T-helper 2 cell treated with Interferon-gamma antibody and Interleukin-4, amounts not matched to agents 5 μg/mL and 100 μg/mL, for 36 hours (primary cell): ENCODE results near the gene EFNB2.

Source experiments
- DNase-seq: peaks from one replicate; pipeline ENCODE4 v3.0.0; 2021; ENCODE audit warnings: low spot score
- H3K27ac Mint-ChIP-seq: one replicate; pipeline ENCODE4 v1.8.0; 2021; ENCODE audit warnings: mild to moderate bottlenecking, mixed read lengths
- H3K27me3 Mint-ChIP-seq: one replicate; pipeline ENCODE4 v1.8.0; 2021; ENCODE audit warnings: low read depth, mixed read lengths
- H3K36me3 Mint-ChIP-seq: one replicate; pipeline ENCODE4 v1.8.0; 2021; ENCODE audit warnings: low read depth, mixed read lengths
- H3K4me1 Mint-ChIP-seq: one replicate; pipeline ENCODE4 v1.8.0; 2021; ENCODE audit warnings: low read depth, mixed read lengths
- H3K4me3 Mint-ChIP-seq: one replicate; pipeline ENCODE4 v1.8.0; 2022; ENCODE audit warnings: mild to moderate bottlenecking, moderate library complexity, mixed read lengths
- H3K9me3 Mint-ChIP-seq: one replicate; pipeline ENCODE4 v1.8.0; 2021; ENCODE audit warnings: mixed read lengths

The EFNB2 gene

DNA sequence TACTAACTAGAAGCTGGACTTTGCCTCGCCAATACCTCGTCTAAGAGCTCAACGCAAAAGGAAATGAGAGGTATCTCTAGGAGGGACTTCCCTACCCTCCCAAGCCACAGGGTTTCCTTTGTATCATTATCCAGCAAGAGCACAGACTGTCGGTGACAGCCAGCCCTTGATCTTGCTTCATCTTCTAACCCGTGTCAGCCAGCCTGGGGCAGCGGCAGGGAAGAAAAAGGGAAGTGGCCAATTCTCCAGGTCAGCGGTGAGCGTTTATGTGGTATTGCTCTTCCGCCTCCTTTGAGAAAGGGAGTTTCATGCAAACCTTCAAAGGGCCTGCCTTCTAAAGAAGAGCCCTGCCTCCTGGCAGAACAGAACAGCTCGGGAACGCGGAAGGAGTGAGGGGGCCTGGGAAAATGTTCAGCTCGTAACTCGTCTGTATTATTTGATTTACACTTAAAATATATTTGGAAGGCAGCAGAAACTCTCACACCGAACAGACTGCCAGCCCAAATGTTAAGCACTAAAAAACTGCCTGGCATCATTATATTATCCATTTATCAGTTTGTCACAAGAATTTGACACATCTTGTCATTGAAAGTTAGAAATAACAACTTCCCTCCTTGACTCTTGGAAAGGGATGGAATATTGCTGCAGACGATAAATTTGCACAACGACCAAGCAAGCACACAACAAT lies 41.8 kb downstream of the EFNB2 start:
- no peaks in the 10 kb centered on the region for H3K36me3 Mint-ChIP-seq
- no peak for DNase-seq
- peaks cover 64% of the 10 kb centered on the region for H3K27me3 Mint-ChIP-seq
- peaks cover 16% of the 10 kb centered on the region for H3K4me1 Mint-ChIP-seq
- H3K9me3 Mint-ChIP-seq = no peaks in the 10 kb centered on the region
- no peak overlapping the region for H3K4me3 Mint-ChIP-seq
- H3K27ac Mint-ChIP-seq = no peak overlapping the region

DNA sequence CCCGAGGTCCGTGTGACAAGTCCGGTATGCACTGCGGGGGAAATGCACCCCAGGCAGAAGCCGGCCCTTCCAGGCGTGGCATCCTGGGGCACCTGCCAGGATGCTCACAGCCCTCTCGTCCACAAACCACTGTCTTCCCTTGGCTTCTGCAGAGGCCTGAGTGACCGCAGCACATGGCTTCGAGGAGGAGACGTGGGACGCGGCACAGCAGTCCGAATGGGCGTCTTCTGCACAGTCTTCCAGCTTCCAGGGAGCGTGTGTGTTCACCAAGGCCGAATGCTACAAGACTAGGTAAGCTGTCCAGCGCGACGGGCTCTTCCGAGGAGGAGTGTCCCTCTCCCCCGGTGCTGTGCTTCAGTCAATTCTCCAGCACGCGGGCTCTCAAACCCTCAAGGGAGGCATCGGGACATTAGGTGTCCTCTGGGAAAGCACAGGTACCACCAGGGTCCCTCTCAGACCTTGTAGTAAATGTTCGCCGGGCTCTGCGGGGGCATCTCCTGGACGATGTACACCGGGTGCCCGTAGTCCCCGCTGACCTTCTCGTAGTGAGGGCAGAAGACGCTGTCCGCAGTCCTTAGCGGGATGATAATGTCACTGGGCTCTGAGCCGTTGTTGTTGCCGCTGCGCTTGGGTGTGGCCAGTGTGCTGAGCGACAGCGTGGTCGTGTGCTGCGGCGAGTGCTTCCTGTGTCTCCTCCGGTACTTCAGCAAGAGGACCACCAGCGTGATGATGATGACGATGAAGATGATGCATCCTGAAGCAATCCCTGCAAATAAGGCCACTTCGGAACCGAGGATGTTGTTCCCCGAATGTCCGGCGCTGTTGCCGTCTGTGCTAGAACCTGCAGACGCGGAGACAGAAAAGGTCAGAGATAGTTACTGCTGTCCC lies 42.6 kb downstream of the EFNB2 start:
- DNase-seq = no peak
- Mint-ChIP-seq H3K4me3 (no peak overlapping the region), H3K27me3 (peaks cover 57% of the 10 kb centered on the region), H3K9me3 (no peaks in the 10 kb centered on the region), H3K36me3 (no peaks in the 10 kb centered on the region), H3K4me1 (peaks cover 16% of the 10 kb centered on the region), H3K27ac (no peak overlapping the region)

DNA sequence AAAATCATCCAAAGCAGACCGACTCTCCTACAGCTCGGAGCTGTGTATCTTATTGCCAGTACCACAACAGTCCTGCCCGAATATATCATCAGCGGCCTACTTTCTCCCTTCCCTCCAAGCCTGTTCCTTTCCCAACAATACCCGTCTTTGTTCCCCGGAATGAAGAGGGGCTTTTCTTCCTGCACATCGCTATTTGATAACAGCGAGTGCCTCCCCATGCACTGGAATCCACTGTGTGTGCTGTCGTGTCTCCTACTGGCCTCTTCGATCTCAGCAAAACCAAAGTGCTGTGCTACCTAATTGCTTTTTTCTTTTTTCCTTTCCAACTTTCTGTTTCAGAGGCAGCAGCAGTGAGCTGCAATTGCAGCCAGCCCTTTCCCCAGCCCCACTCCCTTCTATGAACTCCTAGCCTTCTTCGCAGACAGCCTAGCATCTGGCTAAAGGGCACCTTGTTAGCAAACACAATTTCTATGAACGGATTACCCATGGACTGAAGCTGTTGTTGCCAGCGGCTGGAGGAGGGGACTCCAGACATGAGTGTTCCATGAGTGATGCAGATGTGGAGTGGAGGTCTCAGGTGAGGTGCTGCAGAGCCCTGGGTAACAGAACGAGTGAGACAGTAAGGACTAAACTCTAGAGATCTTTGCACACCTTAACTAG lies 43.4 kb downstream of the EFNB2 start:
- no peak for DNase-seq
- no peaks in the 10 kb centered on the region for H3K9me3 Mint-ChIP-seq
- H3K27ac Mint-ChIP-seq = no peak overlapping the region
- no peak overlapping the region for H3K4me3 Mint-ChIP-seq
- H3K4me1 Mint-ChIP-seq = peaks cover 16% of the 10 kb centered on the region
- peaks cover 52% of the 10 kb centered on the region for H3K27me3 Mint-ChIP-seq
- H3K36me3 Mint-ChIP-seq = no peaks in the 10 kb centered on the region

DNA sequence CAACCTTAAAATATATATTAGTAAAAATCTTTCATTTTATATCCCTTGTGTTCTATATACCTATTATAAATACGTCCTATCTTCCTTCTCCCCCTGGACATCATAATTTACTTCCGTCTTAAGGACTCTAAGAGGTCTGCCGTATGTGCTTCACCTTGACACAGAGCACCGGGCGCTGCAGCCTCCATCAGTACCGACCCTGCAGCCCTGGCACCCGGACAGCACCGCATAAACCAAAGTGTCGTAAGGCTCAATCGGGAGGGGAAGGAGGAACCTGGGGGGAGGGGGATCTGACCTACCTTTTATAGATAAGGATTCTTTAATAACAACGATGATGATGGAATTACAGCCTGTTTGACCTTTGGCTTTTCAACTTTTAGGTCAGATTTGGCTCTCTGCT lies 44.0 kb downstream of the EFNB2 start:
- no peak overlapping the region for H3K4me3 Mint-ChIP-seq
- DNase-seq = no peak
- H3K27ac Mint-ChIP-seq = no peak overlapping the region
- peaks cover 50% of the 10 kb centered on the region for H3K27me3 Mint-ChIP-seq
- H3K36me3 Mint-ChIP-seq = no peaks in the 10 kb centered on the region
- H3K9me3 Mint-ChIP-seq = no peaks in the 10 kb centered on the region
- peaks cover 16% of the 10 kb centered on the region for H3K4me1 Mint-ChIP-seq

DNA sequence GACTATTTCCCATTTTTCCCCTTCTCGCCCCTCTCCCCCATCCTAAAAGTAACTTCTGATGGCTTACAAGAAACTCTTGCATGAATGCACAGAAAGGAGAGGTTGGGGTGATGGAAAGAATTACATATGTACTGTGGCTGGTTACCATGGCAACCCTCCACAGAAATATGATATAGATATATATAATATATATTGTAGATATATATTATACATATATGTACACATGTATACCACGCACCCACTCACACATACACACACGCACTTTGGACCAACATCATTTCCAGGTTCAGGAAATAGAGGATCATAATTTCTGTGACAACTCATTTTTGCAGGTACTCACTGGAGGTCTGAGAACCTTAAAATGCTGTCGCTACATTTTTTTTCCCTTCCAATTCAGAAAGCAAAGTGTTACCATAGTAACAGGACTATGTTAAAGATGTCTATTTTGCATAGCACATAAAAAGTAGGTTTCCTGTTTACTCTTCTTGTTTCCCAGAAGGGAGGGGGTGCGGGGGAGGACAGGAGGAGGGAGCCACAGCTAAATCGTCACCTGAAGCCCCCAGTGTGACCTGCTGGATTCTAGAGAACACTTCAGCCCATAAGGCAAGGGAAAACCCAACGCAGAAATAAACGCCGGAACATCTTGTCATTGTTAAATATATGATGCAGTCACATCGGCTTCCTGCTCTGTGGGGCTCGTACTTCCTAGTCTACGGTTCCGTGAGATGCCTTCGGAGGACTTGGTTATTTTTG lies 44.7 kb downstream of the EFNB2 start:
- no peaks in the 10 kb centered on the region for H3K9me3 Mint-ChIP-seq
- no peak for DNase-seq
- no peak overlapping the region for H3K27ac Mint-ChIP-seq
- peaks cover 16% of the 10 kb centered on the region for H3K4me1 Mint-ChIP-seq
- H3K4me3 Mint-ChIP-seq = peak overlapping the region; percentile 75
- H3K36me3 Mint-ChIP-seq = no peaks in the 10 kb centered on the region
- peaks cover 47% of the 10 kb centered on the region for H3K27me3 Mint-ChIP-seq

DNA sequence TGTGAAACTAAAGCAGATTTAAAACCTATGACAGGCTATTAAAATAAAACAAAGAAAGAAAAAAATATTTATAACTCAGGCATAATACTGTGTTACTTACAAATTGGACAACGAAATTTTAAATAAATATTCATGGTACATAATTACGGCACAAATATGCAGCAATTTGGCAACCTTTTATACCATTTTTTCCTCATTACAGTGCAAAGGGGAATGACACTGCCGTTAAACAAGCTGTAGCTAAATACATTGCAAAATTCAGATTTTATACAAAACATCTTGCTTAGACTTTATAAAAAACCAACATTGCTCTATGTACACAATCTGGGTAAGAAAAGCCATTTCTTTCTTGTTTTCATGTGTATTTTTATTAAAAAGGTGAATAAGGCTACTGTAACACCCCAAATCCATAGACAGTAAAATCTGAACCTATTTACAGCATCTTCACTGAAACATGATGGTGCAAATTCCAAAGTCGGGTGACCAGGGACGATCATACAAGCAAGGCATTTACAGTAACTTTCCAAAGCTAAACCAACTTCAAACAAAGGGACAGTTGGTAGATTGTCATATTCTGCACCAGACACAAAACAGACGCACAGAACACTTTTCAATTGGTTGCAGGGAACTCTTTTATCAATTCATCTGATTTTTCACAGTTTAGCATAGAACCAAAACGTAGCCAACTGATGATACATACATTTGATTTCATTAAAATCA lies 45.5 kb downstream of the EFNB2 start:
- Mint-ChIP-seq H3K27ac (no peak overlapping the region), H3K27me3 (peaks cover 45% of the 10 kb centered on the region), H3K4me3 (no peak overlapping the region)

DNA sequence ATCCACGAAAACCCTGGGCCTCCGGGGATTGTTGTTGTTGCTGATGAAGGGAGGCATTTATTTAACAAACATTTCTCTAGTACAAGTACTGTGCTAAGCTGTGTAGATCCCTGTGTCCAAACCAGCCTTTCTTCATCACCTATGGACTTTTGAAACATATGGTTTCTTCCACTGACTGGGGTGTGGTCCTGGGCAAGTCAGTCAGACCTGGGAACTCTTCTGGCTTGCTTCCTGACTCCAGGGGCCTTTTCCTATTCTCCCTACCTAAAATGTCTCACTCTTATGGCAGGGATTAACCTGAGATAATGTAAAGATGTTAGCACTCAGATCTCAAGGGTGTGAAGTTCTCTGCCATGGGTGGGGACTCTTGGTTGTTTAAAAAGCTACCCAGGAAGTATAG lies 46.8 kb downstream of the EFNB2 start:
- DNase-seq = no peak
- Mint-ChIP-seq H3K36me3 (no peaks in the 10 kb centered on the region), H3K4me3 (no peak overlapping the region), H3K27ac (no peak overlapping the region), H3K27me3 (peaks cover 42% of the 10 kb centered on the region), H3K9me3 (no peaks in the 10 kb centered on the region), H3K4me1 (peaks cover 14% of the 10 kb centered on the region)

More for the DNA sequence above, 45.5 kb downstream of the EFNB2 start:
- no peak for DNase-seq
- Mint-ChIP-seq H3K4me1 (peaks cover 16% of the 10 kb centered on the region), H3K36me3 (no peaks in the 10 kb centered on the region), H3K9me3 (no peaks in the 10 kb centered on the region)

DNA sequence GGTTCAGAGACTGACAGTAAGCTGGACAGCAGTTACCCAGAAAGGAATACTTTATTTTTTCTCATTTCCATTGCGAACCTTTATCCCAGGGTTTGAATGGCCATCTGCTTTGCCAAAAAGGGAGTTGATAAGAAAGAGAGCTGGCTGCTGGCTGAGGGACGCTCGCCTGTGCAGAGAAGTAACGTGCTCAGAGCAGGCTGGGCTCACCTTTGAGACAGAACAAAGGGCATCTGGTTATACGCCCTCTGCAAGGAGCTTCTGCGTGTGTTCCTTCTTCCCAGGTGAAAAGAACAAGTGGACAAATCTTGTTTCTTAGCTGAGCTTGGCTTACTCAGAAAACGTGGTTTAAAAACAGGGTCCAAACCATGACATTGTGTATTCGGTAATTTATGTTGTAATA lies 47.4 kb downstream of the EFNB2 start:
- DNase-seq = no peak
- Mint-ChIP-seq H3K4me3 (no peak overlapping the region), H3K4me1 (peaks cover 8% of the 10 kb centered on the region), H3K27ac (no peak overlapping the region), H3K36me3 (no peaks in the 10 kb centered on the region), H3K9me3 (no peaks in the 10 kb centered on the region), H3K27me3 (peaks cover 43% of the 10 kb centered on the region)

DNA sequence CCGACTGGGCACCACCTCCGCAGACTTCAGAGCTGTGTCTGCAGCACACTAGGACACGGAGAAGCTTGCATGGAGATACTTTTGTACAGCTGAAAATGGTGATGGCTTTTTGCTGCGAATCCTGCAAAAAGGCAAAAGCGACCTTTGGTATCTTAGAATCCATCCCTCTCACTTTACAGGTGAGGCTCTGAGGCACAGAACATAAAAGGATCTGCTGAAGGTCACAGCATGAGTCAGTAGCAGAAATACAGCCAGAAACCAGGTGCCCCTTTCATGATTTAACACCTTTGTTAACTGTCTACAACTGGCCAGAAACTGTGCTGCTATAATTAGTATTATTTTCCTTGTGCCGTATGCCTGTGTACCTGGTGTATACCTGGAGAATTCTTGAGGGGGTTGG lies 48.3 kb downstream of the EFNB2 start:
- Mint-ChIP-seq H3K4me1 (peaks cover 7% of the 10 kb centered on the region), H3K27me3 (peaks cover 44% of the 10 kb centered on the region), H3K36me3 (no peaks in the 10 kb centered on the region), H3K4me3 (no peak overlapping the region), H3K9me3 (peaks cover 3% of the 10 kb centered on the region), H3K27ac (no peak overlapping the region)
- no peak for DNase-seq

DNA sequence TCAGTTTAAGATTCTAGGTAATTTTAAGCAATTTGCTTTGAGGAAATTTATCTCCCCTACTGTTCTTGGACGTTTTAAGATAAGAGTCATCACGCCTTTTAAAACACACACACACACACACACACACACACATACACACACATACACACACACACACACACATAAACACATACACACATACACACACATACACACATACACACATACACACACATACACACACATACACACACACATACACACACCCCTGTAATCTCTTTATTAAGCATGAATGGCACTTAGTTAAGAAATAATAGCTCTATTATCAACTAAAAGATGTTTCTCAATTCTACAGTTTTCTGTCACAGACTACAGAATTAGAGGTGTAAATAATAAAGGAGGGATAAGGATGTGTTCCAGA lies 49.2 kb downstream of the EFNB2 start:
- peaks cover 3% of the 10 kb centered on the region for H3K9me3 Mint-ChIP-seq
- no peak for DNase-seq
- H3K27ac Mint-ChIP-seq = no peak overlapping the region
- no peak overlapping the region for H3K4me3 Mint-ChIP-seq
- peaks cover 5% of the 10 kb centered on the region for H3K4me1 Mint-ChIP-seq
- peaks cover 37% of the 10 kb centered on the region for H3K27me3 Mint-ChIP-seq
- no peaks in the 10 kb centered on the region for H3K36me3 Mint-ChIP-seq

DNA sequence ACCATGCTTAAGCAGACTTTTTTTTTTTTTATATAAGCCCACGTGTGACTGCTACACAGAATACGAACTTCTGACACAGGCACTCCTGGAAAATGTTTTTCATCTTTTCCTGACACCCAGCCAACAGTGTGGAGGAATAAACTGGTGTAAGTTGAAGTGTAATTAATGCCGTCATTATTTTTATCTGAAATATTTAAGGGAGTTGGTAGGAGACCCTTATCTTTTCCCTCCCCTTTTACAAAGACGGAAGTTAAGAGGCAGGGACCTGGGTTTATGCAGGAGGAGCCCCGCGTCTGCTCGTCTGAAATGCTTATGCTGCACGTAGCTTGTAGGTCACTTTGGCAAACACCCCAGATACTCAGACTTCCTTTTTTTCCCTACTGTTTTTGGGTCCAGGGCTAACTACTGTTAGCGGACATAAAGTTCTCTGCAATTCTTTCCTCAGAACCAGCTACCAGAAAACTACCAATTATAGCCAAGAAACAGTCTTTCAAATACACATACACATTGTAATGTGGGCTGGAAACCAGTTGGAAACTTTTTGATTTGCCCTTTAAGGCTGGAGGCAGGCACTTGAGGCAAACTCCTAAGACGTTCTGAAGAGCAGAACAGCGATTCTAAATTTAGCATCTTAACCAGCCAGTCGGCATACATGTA lies 50.8 kb downstream of the EFNB2 start:
- peaks cover 3% of the 10 kb centered on the region for H3K9me3 Mint-ChIP-seq
- no peak overlapping the region for H3K4me3 Mint-ChIP-seq
- peaks cover 28% of the 10 kb centered on the region for H3K27me3 Mint-ChIP-seq
- no peaks in the 10 kb centered on the region for H3K4me1 Mint-ChIP-seq
- H3K36me3 Mint-ChIP-seq = no peaks in the 10 kb centered on the region
- H3K27ac Mint-ChIP-seq = no peak overlapping the region
- no peak for DNase-seq

DNA sequence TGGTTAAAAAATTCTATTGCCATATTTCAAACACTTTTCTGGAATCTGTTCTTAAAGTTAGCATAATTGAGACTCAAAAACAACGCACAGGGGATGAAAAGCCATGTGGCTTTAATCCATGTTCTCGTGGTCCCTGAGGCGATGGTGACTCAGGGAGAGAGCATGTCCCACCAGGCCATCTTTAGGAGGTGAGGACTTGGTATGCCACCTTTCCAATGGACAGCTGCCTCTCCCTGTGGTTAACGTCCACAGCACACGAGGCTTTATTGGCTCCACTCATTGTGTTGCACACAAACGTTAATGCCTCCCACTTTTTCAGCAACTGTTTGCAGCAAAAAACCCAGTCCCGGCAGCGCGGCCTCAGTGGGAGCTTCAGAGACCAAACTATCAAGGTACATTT lies 51.4 kb downstream of the EFNB2 start:
- DNase-seq = no peak
- H3K36me3 Mint-ChIP-seq = no peaks in the 10 kb centered on the region
- H3K27ac Mint-ChIP-seq = no peak overlapping the region
- H3K27me3 Mint-ChIP-seq = peaks cover 24% of the 10 kb centered on the region
- H3K9me3 Mint-ChIP-seq = peaks cover 3% of the 10 kb centered on the region
- no peaks in the 10 kb centered on the region for H3K4me1 Mint-ChIP-seq
- H3K4me3 Mint-ChIP-seq = no peak overlapping the region

DNA sequence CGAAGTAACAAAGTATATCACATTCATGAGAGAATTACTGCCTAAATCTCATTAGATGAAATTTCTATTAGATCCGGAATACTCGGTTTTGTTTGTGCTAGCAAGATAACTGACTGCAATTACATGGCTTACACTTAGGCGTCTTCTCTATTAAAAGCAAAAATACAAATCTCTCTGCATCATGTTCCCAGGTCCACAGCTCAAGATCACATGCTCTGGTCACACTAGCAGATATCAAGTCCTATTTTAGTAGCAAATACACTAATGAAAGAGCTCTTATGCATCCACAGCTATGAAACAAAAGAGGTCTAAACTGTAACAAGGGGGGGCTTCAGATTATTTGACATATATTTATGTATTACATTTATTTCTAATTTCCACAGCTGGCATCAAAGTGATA lies 53.5 kb downstream of the EFNB2 start:
- no peaks in the 10 kb centered on the region for H3K36me3 Mint-ChIP-seq
- peaks cover 3% of the 10 kb centered on the region for H3K9me3 Mint-ChIP-seq
- H3K27ac Mint-ChIP-seq = no peak overlapping the region
- H3K4me3 Mint-ChIP-seq = no peak overlapping the region
- peaks cover 19% of the 10 kb centered on the region for H3K27me3 Mint-ChIP-seq
- H3K4me1 Mint-ChIP-seq = no peaks in the 10 kb centered on the region
- no peak for DNase-seq
